Frontal cortex (tissue), 4 donors: ENCODE measurements around the gene MORN1. TPM values are rescaled to one million over a fixed set of nuclear protein-coding genes. Genes with fewer than 3 reads are reported as not detected.
"Not testable (repeated sequence)": the region's sequence is repeated elsewhere in the genome, so short reads cannot be mapped to it uniquely, and the experiment has no call there.

Experiments used
- DNase-seq, 2 donors: peaks; one replicate each; pipeline ENCODE4 v3.0.0; 2012; ENCODE audit warnings: low spot score in 2 of 2
- FAIRE-seq: peaks from 2 replicates; lab custom pipeline; 2012; peaks lifted over from hg19 to GRCh38; lab: Jason Lieb, UNC
- total RNA-seq: library from RNA; depleted of rRNA; stranded (reverse); fragments of >200 nt; gene quantifications from one replicate; pipeline ENCODE4 v1.2.3, GENCODE V29; 2014
- donor health status: control.
- donor health status: control.
- donor health status: control.

Gene MORN1
- 11.0 TPM for total RNA-seq

- FAIRE-seq (peak; percentile 61), DNase-seq (peak; percentile 99 to 100)
Observed at GRCh38 chr1:2391041-2391930, at the start of gene MORN1, which contains the start of gene RER1. TSS of gene MORN1 (minus strand) at chr1:2391554. CDS start at chr1:2391533, 21 bp downstream. TSS of gene RER1 (plus strand) at chr1:2391841. CDS start at chr1:2395791, 3,950 bp downstream.

- not testable (repeated sequence) for DNase-seq, FAIRE-seq
Observed at GRCh38 chr1:2440346-2440745, 49.0 kb upstream of the MORN1 start.

GRCh38 chr1:2439369-2439768 lies 48.0 kb upstream of the MORN1 start:
- FAIRE-seq (no peak), DNase-seq (no peak)

GRCh38 chr1:2438641-2439040 lies 47.3 kb upstream of the MORN1 start:
- DNase-seq: no peak
- FAIRE-seq: no peak

GRCh38 chr1:2438038-2438437 lies 46.7 kb upstream of the MORN1 start:
- no peak for DNase-seq
- no peak for FAIRE-seq

GRCh38 chr1:2437617-2438016 lies 46.3 kb upstream of the MORN1 start:
- FAIRE-seq (no peak), DNase-seq (no peak)

GRCh38 chr1:2436876-2437275 lies 45.5 kb upstream of the MORN1 start:
- no peak for FAIRE-seq
- DNase-seq: no peak

GRCh38 chr1:2435746-2436355 lies 44.5 kb upstream of the MORN1 start:
- FAIRE-seq (no peak), DNase-seq (no peak)

- DNase-seq (no peak), FAIRE-seq (no peak)
Observed at GRCh38 chr1:2435091-2435490, 43.7 kb upstream of the MORN1 start.

GRCh38 chr1:2433936-2434655 lies 42.7 kb upstream of the MORN1 start:
- FAIRE-seq: no peak
- no peak for DNase-seq

- DNase-seq (no peak), FAIRE-seq (no peak)
Observed at GRCh38 chr1:2433196-2433595, 41.8 kb upstream of the MORN1 start.

- FAIRE-seq (no peak), DNase-seq (no peak)
Observed at GRCh38 chr1:2432441-2432844, 41.1 kb upstream of the MORN1 start.

- no peak for DNase-seq
Observed at GRCh38 chr1:2431518-2431917, 40.2 kb upstream of the MORN1 start.

GRCh38 chr1:2431103-2431502 lies 39.7 kb upstream of the MORN1 start:
- no peak for FAIRE-seq
- no peak for DNase-seq

More at GRCh38 chr1:2431518-2431917, 40.2 kb upstream of the MORN1 start:
- FAIRE-seq: no peak

GRCh38 chr1:2430592-2430973 lies 39.2 kb upstream of the MORN1 start:
- FAIRE-seq (no peak), DNase-seq (no peak)

GRCh38 chr1:2429780-2430591 lies 38.6 kb upstream of the MORN1 start:
- DNase-seq: no peak
- no peak for FAIRE-seq

- FAIRE-seq (no peak), DNase-seq (no peak)
Observed at GRCh38 chr1:2428490-2428889, 37.1 kb upstream of the MORN1 start.

- FAIRE-seq (no peak), DNase-seq (no peak)
Observed at GRCh38 chr1:2427976-2428375, 36.6 kb upstream of the MORN1 start.

GRCh38 chr1:2427051-2427450 lies 35.7 kb upstream of the MORN1 start:
- DNase-seq (no peak), FAIRE-seq (no peak)

GRCh38 chr1:2426540-2426939 lies 35.2 kb upstream of the MORN1 start:
- FAIRE-seq (no peak), DNase-seq (no peak)
